NOMO-1 treated with dmso at 0.1 percent for 144 hours (cell line): Measurements from ENCODE around the gene ACVR2A.

Source experiments
- DNase-seq: peaks from one replicate; lab custom pipeline; 2025; ENCODE audit not compliant: unreplicated experiment; lab: John Stamatoyannopoulos, UW

The ACVR2A gene

GRCh38 chr2:147854557-147855134 lies 9.8 kb downstream of the ACVR2A start:
- DNase-seq = no peak

- no peak for DNase-seq
Observed at GRCh38 chr2:147855316-147855715, 10.5 kb downstream of the ACVR2A start.

- DNase-seq = no peak
Observed at GRCh38 chr2:147855977-147856376, 11.1 kb downstream of the ACVR2A start.

GRCh38 chr2:147860009-147860408 lies 15.2 kb downstream of the ACVR2A start:
- no peak for DNase-seq

GRCh38 chr2:147862859-147863516 lies 18.2 kb downstream of the ACVR2A start:
- DNase-seq = no peak

- DNase-seq = no peak
Observed at GRCh38 chr2:147863835-147864234, 19.0 kb downstream of the ACVR2A start.

- DNase-seq = no peak
Observed at GRCh38 chr2:147865560-147865959, 20.7 kb downstream of the ACVR2A start.

GRCh38 chr2:147867050-147867449 lies 22.2 kb downstream of the ACVR2A start:
- DNase-seq = peak; percentile 64

- DNase-seq = no peak
Observed at GRCh38 chr2:147869934-147870333, 25.1 kb downstream of the ACVR2A start.

GRCh38 chr2:147872967-147873366 lies 28.1 kb downstream of the ACVR2A start:
- no peak for DNase-seq

- DNase-seq = no peak
Observed at GRCh38 chr2:147873859-147874483, 29.1 kb downstream of the ACVR2A start.

GRCh38 chr2:147879846-147880245 lies 35.0 kb downstream of the ACVR2A start:
- DNase-seq = no peak

- DNase-seq = no peak
Observed at GRCh38 chr2:147882631-147883030, 37.8 kb downstream of the ACVR2A start.

GRCh38 chr2:147884830-147885229 lies 40.0 kb downstream of the ACVR2A start:
- no peak for DNase-seq

- no peak for DNase-seq
Observed at GRCh38 chr2:147886136-147886535, 41.3 kb downstream of the ACVR2A start.

GRCh38 chr2:147888680-147889079 lies 43.9 kb downstream of the ACVR2A start:
- no peak for DNase-seq

GRCh38 chr2:147904051-147904450 lies 59.2 kb downstream of the ACVR2A start:
- DNase-seq = no peak

- no peak for DNase-seq
Observed at GRCh38 chr2:147909178-147909577, 64.3 kb downstream of the ACVR2A start.

- DNase-seq = peak; percentile 7
Observed at GRCh38 chr2:147910990-147911473, 66.2 kb downstream of the ACVR2A start.

- DNase-seq = no peak
Observed at GRCh38 chr2:147913701-147914480, 69.1 kb downstream of the ACVR2A start.

- no peak for DNase-seq
Observed at GRCh38 chr2:147916067-147916466, 71.2 kb downstream of the ACVR2A start.

GRCh38 chr2:147916723-147917122 lies 71.9 kb downstream of the ACVR2A start:
- no peak for DNase-seq
